ENCODE results near the gene ZNF317.

The ZNF317 gene

GRCh38 chr19:9140159-9140874, at the start of gene ZNF317:
Gene ZNF317, plus strand, starts transcription at chr19:9140397. Its CDS starts 15,620 bp downstream, at chr19:9156017.
- DNase-seq: peak; percentile 90

GRCh38 chr19:9107375-9107774, 32.8 kb upstream of the ZNF317 start, which contains the start of gene OR7G2:
Gene OR7G2, minus strand, starts transcription at chr19:9107475. Its CDS starts 4,232 bp downstream, at chr19:9103243.
- DNase-seq: no peak

GRCh38 chr19:9109959-9110358, 30.2 kb upstream of the ZNF317 start:
- DNase-seq: no peak

- no peak for DNase-seq
These were observed 24.8 kb upstream of the ZNF317 start, which contains the start of gene OR7G1 for GRCh38 chr19:9115307-9115813. Gene OR7G1, minus strand, starts transcription at chr19:9115763. Its CDS starts 0 bp downstream, at chr19:9115763.

- no peak for DNase-seq
These were observed 23.6 kb upstream of the ZNF317 start for GRCh38 chr19:9116547-9116946.

GRCh38 chr19:9126900-9127405, 13.2 kb upstream of the ZNF317 start, which contains the start of gene OR7G3:
Gene OR7G3, minus strand, starts transcription at chr19:9126950. Its CDS starts 0 bp downstream, at chr19:9126950.
- no peak for DNase-seq

GRCh38 chr19:9128171-9128570, 12.0 kb upstream of the ZNF317 start:
- DNase-seq: peak; percentile 21

- DNase-seq: no peak
These were observed 9.2 kb upstream of the ZNF317 start for GRCh38 chr19:9130965-9131364.

- no peak for DNase-seq
These were observed 7.8 kb upstream of the ZNF317 start for GRCh38 chr19:9132422-9132821.

- no peak for DNase-seq
These were observed 513 bp upstream of the ZNF317 start for GRCh38 chr19:9139609-9140158.

- DNase-seq: no peak
These were observed 4.7 kb downstream of the ZNF317 start for GRCh38 chr19:9144920-9145319.

GRCh38 chr19:9146882-9147281, 6.7 kb downstream of the ZNF317 start:
- no peak for DNase-seq

GRCh38 chr19:9148697-9149096, 8.5 kb downstream of the ZNF317 start:
- DNase-seq: no peak

- no peak for DNase-seq
These were observed 9.8 kb downstream of the ZNF317 start for GRCh38 chr19:9149997-9150396.

GRCh38 chr19:9150650-9151049, 10.5 kb downstream of the ZNF317 start:
- no peak for DNase-seq

- DNase-seq: no peak
These were observed 11.2 kb downstream of the ZNF317 start for GRCh38 chr19:9151367-9151766.

GRCh38 chr19:9155591-9155990, 15.4 kb downstream of the ZNF317 start:
- DNase-seq: no peak

- no peak for DNase-seq
These were observed 16.1 kb downstream of the ZNF317 start for GRCh38 chr19:9156304-9156703.

GRCh38 chr19:9159891-9160290, 19.7 kb downstream of the ZNF317 start:
- DNase-seq: no peak

GRCh38 chr19:9161427-9161826, 21.2 kb downstream of the ZNF317 start:
- no peak for DNase-seq

- no peak for DNase-seq
These were observed 25.1 kb downstream of the ZNF317 start for GRCh38 chr19:9165261-9165660.

- no peak for DNase-seq
These were observed 26.6 kb downstream of the ZNF317 start for GRCh38 chr19:9166846-9167245.

GRCh38 chr19:9171393-9171991, 31.3 kb downstream of the ZNF317 start:
- DNase-seq: no peak

GRCh38 chr19:9175326-9175725, 35.1 kb downstream of the ZNF317 start:
- no peak for DNase-seq
